ENCODE results near the gene SERPINF2. TPM values are rescaled to one million over a fixed set of nuclear protein-coding genes. Genes with fewer than 3 reads are reported as not detected.
"Not testable (repeated sequence)": the region's sequence is repeated elsewhere in the genome, so short reads cannot be mapped to it uniquely, and the experiment has no call there.

Gene SERPINF2
- 28.3 and 36.3 TPM in 2 replicates for total RNA-seq (ENCODE audit: low replicate concordance)
- long read RNA-seq, partial matches to known transcripts, result 0 of 1 reads
- long read RNA-seq, other reads (novel, unspliced or antisense), result 0 of 1 reads

DNA sequence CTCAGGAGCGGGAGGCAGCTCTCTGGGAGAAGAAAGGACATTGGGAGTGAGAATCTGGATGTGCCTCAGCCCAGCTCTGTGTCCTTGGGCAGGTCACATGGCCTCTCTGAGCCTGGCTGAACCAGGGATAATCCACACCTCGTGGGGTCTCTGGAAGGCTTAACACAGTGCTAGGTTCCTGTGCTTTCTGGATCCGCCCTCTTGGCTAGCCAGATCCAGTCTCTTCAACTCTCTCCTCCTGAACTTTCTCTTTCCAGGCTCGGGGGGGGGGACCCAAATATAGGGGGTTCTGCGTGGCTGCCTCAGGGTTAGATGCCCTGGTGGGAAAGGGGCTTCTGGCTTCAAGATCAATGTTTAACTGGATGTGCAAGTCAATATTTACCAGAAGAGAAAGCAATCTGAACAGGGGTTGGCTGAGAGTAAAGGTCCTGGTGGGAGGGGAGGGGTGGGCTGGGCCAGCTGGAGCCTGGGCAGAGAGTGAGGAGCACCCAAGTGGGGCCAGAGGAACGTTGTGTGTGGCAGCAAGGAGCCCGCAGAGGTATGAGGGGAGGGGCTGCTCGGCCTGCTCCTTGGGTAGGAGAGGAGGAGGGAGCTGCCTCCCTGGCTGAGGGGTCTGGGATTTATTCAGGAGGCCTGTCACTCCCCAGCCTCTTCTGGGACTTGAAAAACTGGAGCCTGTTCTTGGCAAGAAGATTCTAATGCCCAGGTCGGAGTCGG is at the start of gene SERPINF2:
Gene SERPINF2 (plus strand): TSS at position 501 of the 717 bp plus-strand sequence. CDS start 2,125 bp downstream, outside the sequence.
- H3K4me1 Mint-ChIP-seq (ENCODE audit: unreplicated experiment), result peaks cover 8% of the 10 kb centered on the region
- DNase-seq (ENCODE audit: extremely low spot score, unreplicated experiment), result no peak
- peak within 1 kb of the TSS; percentile 63 for H3K4me3 Mint-ChIP-seq
- H3K9me3 Mint-ChIP-seq, result no peaks in the 10 kb centered on the region
- no peaks in the 10 kb centered on the region for H3K36me3 Mint-ChIP-seq
- no peak within 1 kb of the TSS for H3K27ac Mint-ChIP-seq
- TF ChIP-seq, protein P1, sequence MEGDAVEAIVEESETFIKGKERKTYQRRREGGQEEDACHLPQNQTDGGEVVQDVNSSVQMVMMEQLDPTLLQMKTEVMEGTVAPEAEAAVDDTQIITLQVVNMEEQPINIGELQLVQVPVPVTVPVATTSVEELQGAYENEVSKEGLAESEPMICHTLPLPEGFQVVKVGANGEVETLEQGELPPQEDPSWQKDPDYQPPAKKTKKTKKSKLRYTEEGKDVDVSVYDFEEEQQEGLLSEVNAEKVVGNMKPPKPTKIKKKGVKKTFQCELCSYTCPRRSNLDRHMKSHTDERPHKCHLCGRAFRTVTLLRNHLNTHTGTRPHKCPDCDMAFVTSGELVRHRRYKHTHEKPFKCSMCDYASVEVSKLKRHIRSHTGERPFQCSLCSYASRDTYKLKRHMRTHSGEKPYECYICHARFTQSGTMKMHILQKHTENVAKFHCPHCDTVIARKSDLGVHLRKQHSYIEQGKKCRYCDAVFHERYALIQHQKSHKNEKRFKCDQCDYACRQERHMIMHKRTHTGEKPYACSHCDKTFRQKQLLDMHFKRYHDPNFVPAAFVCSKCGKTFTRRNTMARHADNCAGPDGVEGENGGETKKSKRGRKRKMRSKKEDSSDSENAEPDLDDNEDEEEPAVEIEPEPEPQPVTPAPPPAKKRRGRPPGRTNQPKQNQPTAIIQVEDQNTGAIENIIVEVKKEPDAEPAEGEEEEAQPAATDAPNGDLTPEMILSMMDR (conservative IDR thresholded peaks at IDR 0.05), result no peak
- H3K27me3 Mint-ChIP-seq, result no peaks in the 10 kb centered on the region

DNA sequence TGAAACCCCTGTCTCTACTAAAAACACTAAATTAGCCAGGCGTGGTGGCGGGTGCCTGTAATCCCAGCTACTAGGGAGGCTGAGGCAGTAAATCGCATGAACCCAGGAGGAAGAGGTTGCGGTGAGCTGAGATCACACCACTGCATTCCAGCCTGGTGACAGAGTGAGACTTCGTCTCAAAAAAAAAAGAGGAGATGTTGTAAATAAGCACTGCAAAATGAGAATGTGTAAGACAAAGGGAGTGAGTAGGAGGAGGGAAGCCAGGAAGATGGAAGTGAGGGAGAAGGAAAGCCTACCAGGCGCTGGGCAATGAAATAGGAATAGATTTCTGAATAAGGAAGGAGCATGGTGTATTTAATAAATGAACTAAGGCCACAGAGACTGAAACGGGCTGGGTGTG is 49.3 kb upstream of the SERPINF2 start:
- no peak for DNase-seq (ENCODE audit: extremely low spot score, unreplicated experiment)
- Mint-ChIP-seq H3K4me3 (no peak overlapping the region), H3K36me3 (no peaks in the 10 kb centered on the region), H3K9me3 (peaks cover 4% of the 10 kb centered on the region), H3K27ac (no peak overlapping the region), H3K27me3 (no peaks in the 10 kb centered on the region), H3K4me1 (ENCODE audit: unreplicated experiment) (peaks cover 3% of the 10 kb centered on the region)
- TF ChIP-seq, protein P1 (conservative IDR thresholded peaks at IDR 0.05), result no peak

DNA sequence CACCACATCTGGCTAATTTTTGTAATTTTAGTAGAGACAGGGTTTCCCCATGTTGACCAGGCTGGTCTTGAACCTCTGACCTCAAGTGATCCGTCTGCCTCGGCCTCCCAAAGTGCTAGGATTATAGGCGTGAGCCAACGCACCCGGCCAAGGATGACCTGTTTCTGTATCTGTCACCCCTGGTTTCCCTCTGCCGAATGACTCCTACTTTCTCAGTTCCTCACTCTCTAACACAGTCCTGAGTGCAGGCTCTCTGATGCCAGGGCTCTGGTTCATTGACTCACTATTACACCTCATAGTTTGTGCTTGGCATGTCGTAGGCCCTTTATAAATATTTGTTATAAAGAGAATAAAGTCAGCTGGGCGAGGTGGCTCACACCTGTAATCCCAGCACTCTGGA is 47.3 kb upstream of the SERPINF2 start:
- Mint-ChIP-seq H3K27ac (no peak overlapping the region), H3K27me3 (no peaks in the 10 kb centered on the region), H3K4me1 (ENCODE audit: unreplicated experiment) (peaks cover 3% of the 10 kb centered on the region), H3K4me3 (no peak overlapping the region), H3K9me3 (peaks cover 4% of the 10 kb centered on the region), H3K36me3 (no peaks in the 10 kb centered on the region)
- no peak for DNase-seq (ENCODE audit: extremely low spot score, unreplicated experiment)
- TF ChIP-seq, protein P1 (conservative IDR thresholded peaks at IDR 0.05), result no peak

DNA sequence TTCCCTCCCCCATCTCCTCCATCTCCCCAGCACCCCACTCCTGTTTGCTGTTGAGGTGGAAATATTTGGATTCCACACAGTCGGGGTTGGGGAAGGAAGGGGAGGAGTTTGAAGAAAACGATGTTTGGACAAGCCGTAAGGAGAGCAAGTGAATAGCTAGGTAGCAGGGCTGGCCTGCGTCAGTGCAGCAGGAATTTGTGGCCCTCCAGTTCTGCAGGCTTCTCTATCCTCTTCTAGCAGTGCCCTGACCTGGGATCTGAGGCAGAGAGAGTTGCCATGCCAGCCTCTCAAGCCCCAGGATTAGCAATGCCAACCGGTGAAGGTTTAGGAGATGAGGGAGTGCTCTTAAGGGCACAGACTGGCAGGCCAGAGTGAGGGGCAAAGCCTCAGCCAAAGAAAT is 45.0 kb upstream of the SERPINF2 start:
- H3K9me3 Mint-ChIP-seq, result peaks cover 2% of the 10 kb centered on the region
- H3K4me1 Mint-ChIP-seq (ENCODE audit: unreplicated experiment), result peaks cover 3% of the 10 kb centered on the region
- TF ChIP-seq, protein P1 (conservative IDR thresholded peaks at IDR 0.05), result no peak
- no peak for DNase-seq (ENCODE audit: extremely low spot score, unreplicated experiment)
- no peaks in the 10 kb centered on the region for H3K27me3 Mint-ChIP-seq
- no peak overlapping the region for H3K27ac Mint-ChIP-seq
- no peaks in the 10 kb centered on the region for H3K36me3 Mint-ChIP-seq
- H3K4me3 Mint-ChIP-seq, result no peak overlapping the region

DNA sequence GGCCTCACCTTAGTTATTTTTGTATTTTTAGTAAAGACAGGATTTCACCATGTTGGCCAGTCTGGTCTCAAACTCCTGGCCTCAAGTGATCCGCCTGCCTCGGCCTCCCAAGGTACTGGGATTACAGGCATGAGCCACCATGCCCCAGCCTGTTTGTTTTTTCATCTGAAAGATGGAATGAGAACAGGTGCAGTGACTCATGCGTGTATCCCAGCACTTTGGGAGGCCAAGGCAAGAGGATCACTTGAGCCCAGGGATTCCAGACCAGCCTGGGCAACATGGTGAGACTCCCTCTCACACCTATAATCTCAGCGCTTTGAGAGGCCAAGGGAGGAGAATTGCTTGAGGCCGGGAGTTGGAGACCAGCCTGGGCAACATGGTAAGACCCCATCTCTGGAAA is 42.8 kb upstream of the SERPINF2 start:
- not testable (repeated sequence) for H3K27me3 Mint-ChIP-seq; DNase-seq (ENCODE audit: extremely low spot score, unreplicated experiment); H3K27ac Mint-ChIP-seq; H3K36me3 Mint-ChIP-seq; H3K4me3 Mint-ChIP-seq; H3K4me1 Mint-ChIP-seq (ENCODE audit: unreplicated experiment); H3K9me3 Mint-ChIP-seq

DNA sequence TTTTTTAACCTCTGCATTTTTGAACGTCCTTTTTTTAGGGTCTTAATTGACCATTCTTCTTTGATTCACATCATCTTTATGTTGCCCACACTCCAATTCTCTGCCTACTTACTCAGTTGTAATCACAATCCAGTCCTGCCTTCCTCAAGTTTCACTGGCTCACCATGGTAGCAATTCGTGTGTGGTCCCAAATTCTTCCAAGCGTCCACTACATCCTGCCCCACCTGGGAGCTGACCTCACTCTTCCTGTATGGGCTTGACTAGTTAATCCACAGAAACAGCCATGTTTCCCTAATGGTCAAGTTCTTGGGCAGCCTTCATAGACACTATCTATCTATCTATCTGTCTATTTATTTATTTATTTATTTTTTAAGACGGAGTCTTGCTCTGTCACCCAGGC is 39.6 kb upstream of the SERPINF2 start:
- no peaks in the 10 kb centered on the region for H3K36me3 Mint-ChIP-seq

More for the DNA sequence above, 39.6 kb upstream of the SERPINF2 start:
- peaks cover 5% of the 10 kb centered on the region for H3K4me1 Mint-ChIP-seq (ENCODE audit: unreplicated experiment)
- TF ChIP-seq, protein P1 (conservative IDR thresholded peaks at IDR 0.05), result no peak
- no peak overlapping the region for H3K27ac Mint-ChIP-seq
- no peaks in the 10 kb centered on the region for H3K9me3 Mint-ChIP-seq
- no peak for DNase-seq (ENCODE audit: extremely low spot score, unreplicated experiment)
- H3K27me3 Mint-ChIP-seq, result peaks cover 13% of the 10 kb centered on the region
- no peak overlapping the region for H3K4me3 Mint-ChIP-seq
